Keratinocyte (primary cell): ENCODE results near the gene ARHGDIA. TPM values are rescaled to one million over a fixed set of nuclear protein-coding genes. Genes with fewer than 3 reads are reported as not detected.

Source experiments
- DNase-seq: peaks from one replicate; pipeline ENCODE4 v3.0.0-alpha.2; 2011; ENCODE audit warnings: low read depth, missing footprints, low spot score
- FAIRE-seq: peaks from 2 replicates; lab custom pipeline; 2011; peaks lifted over from hg19 to GRCh38; lab: Jason Lieb, UNC
- H2AFZ ChIP-seq: 2 replicates; pipeline ENCODE4 v1.6.0; 2012; ENCODE audit warnings: low read length, control low read depth, inconsistent platforms; ENCODE audit not compliant: control insufficient read depth
- H3K27ac ChIP-seq: 2 replicates; pipeline ENCODE4 v1.5.1; 2011; ENCODE audit warnings: low read length; ENCODE audit not compliant: control insufficient read depth, insufficient read depth
- H3K27me3 ChIP-seq: 3 replicates; pipeline ENCODE4 v1.6.0; 2011; ENCODE audit warnings: low read length; ENCODE audit not compliant: control insufficient read depth, insufficient read depth; ENCODE audit errors: extremely low read depth
- H3K36me3 ChIP-seq, 2 experiments: 2 replicates in 1 of 2; 3 replicates in 1 of 2; pipeline ENCODE4 v1.5.1; 2011; ENCODE audit warnings: low read length in 2 of 2, mild to moderate bottlenecking in 1 of 2; ENCODE audit not compliant: control insufficient read depth in 2 of 2, insufficient read depth in 2 of 2; ENCODE audit errors: extremely low read depth in 1 of 2
- H3K4me1 ChIP-seq: 3 replicates; pipeline ENCODE4 v1.5.1; 2011; ENCODE audit warnings: low read length; ENCODE audit not compliant: control insufficient read depth, insufficient read depth; ENCODE audit errors: extremely low read depth
- H3K4me2 ChIP-seq: 3 replicates; pipeline ENCODE4 v1.6.0; 2011; ENCODE audit warnings: low read depth, low read length; ENCODE audit not compliant: control insufficient read depth, insufficient read depth; ENCODE audit errors: extremely low read depth
- H3K4me3 ChIP-seq, 3 experiments: fragments of 200-600 bp in 1 of 3; sonication (generic) in 1 of 3; 2 replicates in 2 of 3; 3 replicates in 1 of 3; pipeline ENCODE4 v1.5.1; 2011 to 2016; ENCODE audit warnings: low read length in 3 of 3, mild to moderate bottlenecking in 3 of 3, control low read depth in 2 of 3, inconsistent platforms in 1 of 3, low read depth in 1 of 3, mixed read lengths in 1 of 3, mixed run types in 1 of 3, moderate library complexity in 1 of 3; ENCODE audit not compliant: control insufficient read depth in 2 of 3, insufficient read depth in 2 of 3; ENCODE audit errors: extremely low read depth in 1 of 3
- H3K79me2 ChIP-seq: 2 replicates; pipeline ENCODE4 v1.6.0; 2012; ENCODE audit warnings: low read length; ENCODE audit not compliant: control insufficient read depth, insufficient read depth
- H3K9ac ChIP-seq: 3 replicates; pipeline ENCODE4 v1.6.0; 2011; ENCODE audit warnings: low read length; ENCODE audit not compliant: control insufficient read depth, insufficient read depth; ENCODE audit errors: extremely low read depth
- H3K9me1 ChIP-seq: 3 replicates; pipeline ENCODE4 v1.6.0; 2011; ENCODE audit warnings: low read length; ENCODE audit not compliant: control insufficient read depth, insufficient read depth; ENCODE audit errors: extremely low read depth
- H3K9me3 ChIP-seq: 2 replicates; pipeline ENCODE4 v1.5.1; 2012; ENCODE audit warnings: low read depth, low read length; ENCODE audit not compliant: control insufficient read depth
- H4K20me1 ChIP-seq: 3 replicates; pipeline ENCODE4 v1.6.0; 2011; ENCODE audit warnings: low read length; ENCODE audit not compliant: control insufficient read depth, insufficient read depth; ENCODE audit errors: extremely low read depth
- EZH2 ChIP-seq: IDR thresholded peaks from one replicate; pipeline ENCODE4 v1.6.1; 2012; ENCODE audit warnings: inconsistent platforms, mild to moderate bottlenecking, low read length, moderate library complexity
- dilution Hi-C: fragments of 300-500 bp; cut with MboI; formaldehyde crosslinking; loops from one replicate; pipeline ENCODE4 v1.7.0; 2020; ENCODE audit warnings: low sequenced_read_pairs; ENCODE audit not compliant: extremely low pct_ligation_motif_present
- polyA plus RNA-seq, 5 experiments: library from polyadenylated mRNA; depleted of rRNA in 3 of 5; stranded (reverse) in 3 of 5; stranded (forward) in 1 of 5; unstranded in 1 of 5; fragments of >200 nt; gene quantifications; 1 replicate in 1 of 5; 2 replicates in 3 of 5; 3 replicates in 1 of 5; pipeline versions ENCODE4 v1.2.1 to v1.2.3, GENCODE V29; 2011 to 2012; ENCODE audit warnings: missing spikeins in 2 of 5, low read depth in 1 of 5, low replicate concordance in 1 of 5
- TF ChIP-seq, protein P1 (sequence below), 3 experiments: IDR thresholded peaks in 1 of 3; conservative IDR thresholded peaks in 1 of 3; optimal IDR thresholded peaks in 1 of 3; 2 replicates in 2 of 3; 3 replicates in 1 of 3; pipeline versions ENCODE3 to v1.5.1; 2011; ENCODE audit warnings: low read length in 3 of 3, mild to moderate bottlenecking in 3 of 3, moderate library complexity in 2 of 3, control low read depth in 1 of 3, inconsistent platforms in 1 of 3; ENCODE audit not compliant: insufficient read depth in 2 of 3; ENCODE audit errors: extremely low read depth in 1 of 3

Gene ARHGDIA
- polyA plus RNA-seq, 1 donor (not counting 4 experiments of a cell fraction or from before 2014, with no cell fraction given): 65.7 TPM

DNA sequence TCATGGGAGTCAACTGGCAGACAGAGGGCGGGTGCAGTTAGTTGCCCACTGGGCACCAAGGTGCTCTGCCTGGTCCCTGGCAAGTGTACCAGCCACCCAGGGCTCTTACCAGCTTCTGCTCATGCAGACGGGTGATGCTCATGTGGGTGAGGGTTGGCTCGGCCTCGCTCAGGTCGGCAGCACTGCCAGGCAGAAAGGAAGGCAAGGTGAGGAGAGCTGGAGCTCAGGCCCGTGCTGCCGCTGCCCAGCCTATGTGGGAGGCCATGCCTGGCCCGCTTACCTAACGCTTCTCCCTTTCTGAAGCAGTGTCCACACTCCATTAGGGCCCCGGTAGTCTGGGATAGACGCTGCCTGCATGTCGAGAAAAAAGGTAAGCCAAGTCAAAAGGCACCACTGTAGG, 44.2 kb upstream of the ARHGDIA start:
- H3K27me3 ChIP-seq: no peaks in the 10 kb centered on the region
- no peaks in the 10 kb centered on the region for H3K9me3 ChIP-seq
- FAIRE-seq (no peak), DNase-seq (no peak)
- H3K79me2 ChIP-seq: peaks cover 36% of the 10 kb centered on the region
- no peak overlapping the region for H2AFZ ChIP-seq
- H3K4me3 ChIP-seq: no peak overlapping the region
- no peak overlapping the region for H3K9ac ChIP-seq
- H3K4me1 ChIP-seq: peaks cover 29% of the 10 kb centered on the region
- H3K36me3 ChIP-seq: peaks cover 36% of the 10 kb centered on the region in 2 experiments
- H3K4me2 ChIP-seq: no peak overlapping the region
- dilution Hi-C loops: no loop called here
- peaks cover 10% of the 10 kb centered on the region for H4K20me1 ChIP-seq
- no peak overlapping the region for H3K27ac ChIP-seq
- peaks cover 4% of the 10 kb centered on the region for H3K9me1 ChIP-seq
- TF ChIP-seq EZH2: no peak
- TF ChIP-seq, protein P1, sequence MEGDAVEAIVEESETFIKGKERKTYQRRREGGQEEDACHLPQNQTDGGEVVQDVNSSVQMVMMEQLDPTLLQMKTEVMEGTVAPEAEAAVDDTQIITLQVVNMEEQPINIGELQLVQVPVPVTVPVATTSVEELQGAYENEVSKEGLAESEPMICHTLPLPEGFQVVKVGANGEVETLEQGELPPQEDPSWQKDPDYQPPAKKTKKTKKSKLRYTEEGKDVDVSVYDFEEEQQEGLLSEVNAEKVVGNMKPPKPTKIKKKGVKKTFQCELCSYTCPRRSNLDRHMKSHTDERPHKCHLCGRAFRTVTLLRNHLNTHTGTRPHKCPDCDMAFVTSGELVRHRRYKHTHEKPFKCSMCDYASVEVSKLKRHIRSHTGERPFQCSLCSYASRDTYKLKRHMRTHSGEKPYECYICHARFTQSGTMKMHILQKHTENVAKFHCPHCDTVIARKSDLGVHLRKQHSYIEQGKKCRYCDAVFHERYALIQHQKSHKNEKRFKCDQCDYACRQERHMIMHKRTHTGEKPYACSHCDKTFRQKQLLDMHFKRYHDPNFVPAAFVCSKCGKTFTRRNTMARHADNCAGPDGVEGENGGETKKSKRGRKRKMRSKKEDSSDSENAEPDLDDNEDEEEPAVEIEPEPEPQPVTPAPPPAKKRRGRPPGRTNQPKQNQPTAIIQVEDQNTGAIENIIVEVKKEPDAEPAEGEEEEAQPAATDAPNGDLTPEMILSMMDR (optimal IDR thresholded peaks at IDR 0.05 in 1 of 3, IDR thresholded peaks at IDR 0.05 in 1 of 3, conservative IDR thresholded peaks at IDR 0.05 in 1 of 3; ENCODE audit: extremely low read depth in 1 of 3, insufficient read depth in 2 of 3, low read length in 3 of 3): no peak

DNA sequence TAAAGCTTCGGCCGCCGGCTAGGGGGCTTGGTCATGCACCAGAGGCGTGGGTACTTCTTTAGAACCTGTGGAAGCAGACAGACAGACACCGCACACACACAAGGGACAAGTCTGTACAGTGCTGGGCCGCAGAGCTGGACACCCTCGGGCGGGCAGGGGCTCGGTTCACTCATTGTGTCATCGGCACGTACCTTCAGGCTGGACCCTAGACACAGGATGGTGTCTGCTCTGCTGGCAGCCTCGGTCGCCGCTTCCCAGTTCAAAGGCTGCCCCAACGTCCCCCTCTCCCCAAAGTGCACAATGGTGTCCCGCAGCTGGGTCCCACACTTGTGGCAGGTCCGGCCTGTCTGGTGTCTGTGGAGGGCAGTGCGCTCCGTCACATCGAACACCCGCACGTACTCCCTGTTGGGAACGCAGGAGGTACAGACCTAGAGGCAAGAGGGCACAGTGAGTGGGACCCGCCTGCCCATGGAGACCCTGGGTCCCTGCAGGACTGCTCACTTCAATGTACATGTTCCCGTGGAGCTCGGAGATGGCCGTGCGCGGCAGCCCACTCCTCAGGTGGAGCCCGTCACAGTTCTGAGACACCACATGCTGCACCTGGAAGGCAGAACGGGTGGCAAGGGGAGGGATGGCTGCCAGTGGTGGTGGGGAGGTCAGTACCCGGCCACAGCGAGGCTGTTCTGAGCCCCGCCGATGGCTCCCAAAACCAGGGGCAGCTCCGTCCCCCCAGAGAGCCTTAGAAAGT, 43.1 kb upstream of the ARHGDIA start:
- no peak for DNase-seq
- Histone ChIP-seq H4K20me1 (peaks cover 8% of the 10 kb centered on the region), H2AFZ (no peak overlapping the region), H3K27ac (no peak overlapping the region), H3K4me1 (peaks cover 36% of the 10 kb centered on the region), H3K9me1 (peaks cover 7% of the 10 kb centered on the region), H3K4me3 (no peak overlapping the region), H3K36me3 (peaks cover 26 to 27% of the 10 kb centered on the region in 2 experiments), H3K27me3 (no peaks in the 10 kb centered on the region), H3K9ac (no peak overlapping the region), H3K9me3 (no peaks in the 10 kb centered on the region), H3K79me2 (peaks cover 36% of the 10 kb centered on the region), H3K4me2 (no peak overlapping the region)
- dilution Hi-C loops: no loop called here
- no peak for FAIRE-seq
- TF ChIP-seq EZH2: no peak
- TF ChIP-seq, protein P1 (optimal IDR thresholded peaks at IDR 0.05 in 1 of 3, IDR thresholded peaks at IDR 0.05 in 1 of 3, conservative IDR thresholded peaks at IDR 0.05 in 1 of 3; ENCODE audit: extremely low read depth in 1 of 3, insufficient read depth in 2 of 3, low read length in 3 of 3): no peak
